Upper lobe of left lung (tissue), 6 donors: ENCODE results near the gene MRGPRD. TPM values are rescaled to one million over a fixed set of nuclear protein-coding genes. Genes with fewer than 3 reads are reported as not detected.
A peak's percentile ranks its signal among the peaks of the same experiment; 100 is the strongest.

Experiments
- ATAC-seq, 2 donors: fragments of 200-7000 bp; cut with Tn5 transposase; one replicate each; pipeline ENCODE4 v1.9.1; 2022; ENCODE audit warnings: mild to moderate bottlenecking in 2 of 2, moderate library complexity in 2 of 2; ENCODE audit not compliant: low FRiP score in 2 of 2
- DNase-seq, 2 donors: peaks; one replicate each; pipeline ENCODE4 v3.0.0-alpha.2; 2019 to 2020
- H3K27ac ChIP-seq, 4 donors: fragments of 200-600 bp; sonication (generic); one replicate each; pipeline ENCODE4 v1.5.1; 2016 to 2019
- H3K27me3 ChIP-seq, 4 donors: fragments of 200-600 bp; sonication (generic); one replicate each; pipeline ENCODE4 v1.5.1; 2017 to 2019
- H3K36me3 ChIP-seq, 4 donors: fragments of 200-600 bp; sonication (generic); one replicate each; pipeline ENCODE4 v1.5.1; 2016 to 2019
- H3K4me1 ChIP-seq, 4 donors: fragments of 200-600 bp; sonication (generic); one replicate each; pipeline ENCODE4 v1.5.1; 2018 to 2019
- H3K4me3 ChIP-seq, 4 donors: fragments of 200-600 bp; sonication (generic); one replicate each; pipeline ENCODE4 v1.5.1; 2017 to 2019; ENCODE audit warnings: mild to moderate bottlenecking in 2 of 4, moderate library complexity in 1 of 4
- H3K9me3 ChIP-seq, 4 donors: fragments of 200-600 bp; sonication (generic); one replicate each; pipeline ENCODE4 v1.5.1; 2018 to 2019
- CTCF ChIP-seq, 6 experiments: fragments of 450-650 bp in 4 of 6; fragments of 200-600 bp in 2 of 6; sonication (generic) in 2 of 6; IDR thresholded peaks; one replicate each; pipeline ENCODE4 v1.5.1; 2016 to 2019; ENCODE audit warnings: antibody characterized with exemption in 6 of 6
- EP300 ChIP-seq, 4 donors: sonication (generic); formaldehyde crosslinking; IDR thresholded peaks; one replicate each; pipeline ENCODE4 v1.5.1; 2017; ENCODE audit warnings: antibody characterized with exemption in 4 of 4, control low read depth in 2 of 4
- POLR2A ChIP-seq, 4 donors: fragments of 450-650 bp; IDR thresholded peaks; one replicate each; pipeline ENCODE4 v1.5.1; 2016 to 2017; ENCODE audit warnings: antibody characterized with exemption in 4 of 4, mild to moderate bottlenecking in 2 of 4
- POLR2AphosphoS5 ChIP-seq, 2 donors: sonication (generic); formaldehyde crosslinking; IDR thresholded peaks; one replicate each; pipeline ENCODE4 v1.5.1; 2017; ENCODE audit warnings: antibody characterized with exemption in 2 of 2
- WGBS, 2 donors: methylation state at CpG; one replicate each; pipeline ENCODE4 v1.1.5; 2017 to 2018; 5-methylcytosine and 5-hydroxymethylcytosine counted together
- total RNA-seq, 6 donors: library from RNA; depleted of rRNA in 4 of 6; stranded (reverse); fragments of >200 nt in 4 of 6; gene quantifications; one replicate each; pipeline versions ENCODE4 v1.1.0 to v1.2.1, GENCODE V29; 2016 to 2021
- donor health status: DM: no; HTN: no; CAD: no; lungs with moderate emphysema.
- donor health status: DM: no; HTN: yes; CAD: no; lungs with severe emphysema.

The MRGPRD gene
- total RNA-seq, 6 donors from 2014 or later = not detected

DNA sequence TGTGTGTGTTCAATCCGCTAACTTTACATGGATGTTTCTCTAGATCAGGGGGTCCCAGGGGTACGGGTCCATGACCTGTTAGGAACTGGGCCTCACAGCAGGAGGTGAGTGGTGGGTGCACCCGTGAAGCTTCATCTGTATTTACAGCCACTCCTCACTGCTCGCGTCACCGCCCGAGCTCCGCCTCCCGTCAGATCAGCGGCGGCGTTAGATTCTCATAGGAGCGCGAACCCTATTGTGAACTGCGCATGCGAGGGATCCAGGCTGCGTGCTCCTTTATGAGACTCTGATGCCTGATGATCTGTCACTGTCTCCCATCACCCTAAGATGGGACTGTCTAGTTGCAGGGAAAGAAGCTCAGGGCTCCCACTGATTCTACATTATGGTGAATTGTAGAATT is 31.9 kb downstream of the MRGPRD start:
- no peak overlapping the region for H3K4me3 ChIP-seq
- DNase-seq = no peak

GRCh38 chr11:68948496-68948895 is 32.3 kb downstream of the MRGPRD start:
- H3K9me3 ChIP-seq = no peaks in the 10 kb centered on the region
- DNase-seq = no peak
- H3K4me1 ChIP-seq = peaks cover 0 to 3% (median 0%) of the 10 kb centered on the region in 4 donors
- H3K4me3 ChIP-seq = no peak overlapping the region
- no peaks in the 10 kb centered on the region for H3K27me3 ChIP-seq
- ATAC-seq = no peak
- TF ChIP-seq POLR2AphosphoS5 (IDR thresholded peaks at IDR 0.05) = no peak
- no peak for TF ChIP-seq POLR2A (IDR thresholded peaks at IDR 0.05)
- no peak for TF ChIP-seq EP300 (IDR thresholded peaks at IDR 0.05)
- TF ChIP-seq CTCF (IDR thresholded peaks at IDR 0.05) = no peak
- H3K27ac ChIP-seq = no peak overlapping the region
- H3K36me3 ChIP-seq = no peaks in the 10 kb centered on the region
- WGBS, 2 donors = 76 to 88% methylated on average over 2 of the region's 2 CpGs

More for the DNA sequence above, 31.9 kb downstream of the MRGPRD start:
- no peak overlapping the region for H3K27ac ChIP-seq
- no peaks in the 10 kb centered on the region for H3K36me3 ChIP-seq
- H3K4me1 ChIP-seq = peaks cover 0 to 3% (median 0%) of the 10 kb centered on the region in 4 donors
- no peak for ATAC-seq
- H3K9me3 ChIP-seq = no peaks in the 10 kb centered on the region
- WGBS, 2 donors = 93 to 96% methylated on average over 17 of the region's 17 CpGs
- H3K27me3 ChIP-seq = no peaks in the 10 kb centered on the region
- TF ChIP-seq POLR2A (IDR thresholded peaks at IDR 0.05) = no peak
- no peak for TF ChIP-seq POLR2AphosphoS5 (IDR thresholded peaks at IDR 0.05)
- TF ChIP-seq EP300 (IDR thresholded peaks at IDR 0.05) = no peak
- no peak for TF ChIP-seq CTCF (IDR thresholded peaks at IDR 0.05)

GRCh38 chr11:68947151-68947550 is 33.6 kb downstream of the MRGPRD start:
- no peak for TF ChIP-seq POLR2AphosphoS5 (IDR thresholded peaks at IDR 0.05)
- TF ChIP-seq POLR2A (IDR thresholded peaks at IDR 0.05) = no peak
- TF ChIP-seq CTCF (IDR thresholded peaks at IDR 0.05) = no peak
- TF ChIP-seq EP300 (IDR thresholded peaks at IDR 0.05) = no peak
- Histone ChIP-seq H3K9me3 (no peaks in the 10 kb centered on the region), H3K4me1 (peaks cover 0 to 3% (median 0%) of the 10 kb centered on the region in 4 donors), H3K36me3 (no peaks in the 10 kb centered on the region), H3K27ac (no peak overlapping the region), H3K27me3 (no peaks in the 10 kb centered on the region), H3K4me3 (no peak overlapping the region)
- ATAC-seq = no peak
- WGBS, 2 donors = 79 to 85% methylated on average over 8 to 11 of the region's 11 CpGs
- no peak for DNase-seq

- peak in 1 of 2 donors; percentile 79 for ATAC-seq
- TF ChIP-seq EP300 (IDR thresholded peaks at IDR 0.05) = no peak
- TF ChIP-seq POLR2A (IDR thresholded peaks at IDR 0.05) = no peak
- no peak for TF ChIP-seq POLR2AphosphoS5 (IDR thresholded peaks at IDR 0.05)
- no peak for TF ChIP-seq CTCF (IDR thresholded peaks at IDR 0.05)
- no peaks in the 10 kb centered on the region for H3K9me3 ChIP-seq
- WGBS, 2 donors = 65 to 70% methylated on average over 17 to 18 of the region's 18 CpGs
- no peak overlapping the region for H3K27ac ChIP-seq
- H3K36me3 ChIP-seq = no peaks in the 10 kb centered on the region
- H3K4me3 ChIP-seq = no peak overlapping the region
- H3K27me3 ChIP-seq = no peaks in the 10 kb centered on the region
- peak in 1 of 2 donors; percentile 56 for DNase-seq
- H3K4me1 ChIP-seq = peaks cover 0 to 3% (median 0%) of the 10 kb centered on the region in 4 donors
These were observed 34.2 kb downstream of the MRGPRD start for GRCh38 chr11:68946416-68947090.
